HepG2 (cell line): Measurements from ENCODE around the gene BBS12. TPM values are rescaled to one million over a fixed set of nuclear protein-coding genes. Genes with fewer than 3 reads are reported as not detected.

Experiments used
- ATAC-seq: fragments of 200-7000 bp; cut with Tn5 transposase; 3 replicates; pipeline ENCODE4 v1.9.1; 2020; ENCODE audit warnings: mild to moderate bottlenecking, moderate library complexity
- BruUV-seq: library from RNA; stranded (reverse); fragments of 400-500 nt; replicated peaks from 2 replicates; lab custom pipeline; 2021; lab: Mats Ljungman, UMichigan
- CTCF ChIA-PET: fragments of 300-600 bp; formaldehyde crosslinking; extraction: SDS; loops from one replicate; lab custom pipeline; 2021; ENCODE audit warnings: low total read pairs, inconsistent platforms, low intra/inter-chr PET ratio; lab: Yijun Ruan, JAX
- POLR2A ChIA-PET: fragments of 350-600 bp; sonication (Branson Sonifier 250); formaldehyde crosslinking; loops from one replicate; lab custom pipeline; 2020; ENCODE audit warnings: antibody characterized with exemption, inconsistent platforms; lab: Yijun Ruan, JAX
- DNase-seq: peaks from one replicate; pipeline ENCODE4 v3.0.0-alpha.2; 2015; ENCODE audit warnings: low spot score
- FAIRE-seq: peaks from 3 replicates; lab custom pipeline; 2011; peaks lifted over from hg19 to GRCh38; lab: Jason Lieb, UNC
- H2AFZ ChIP-seq: one replicate; pipeline ENCODE4 v1.6.1; 2011; ENCODE audit warnings: low read length, inconsistent platforms
- H3K27ac ChIP-seq: fragments of 300-600 bp; 3 replicates; pipeline ENCODE4 v1.8.0; 2011; ENCODE audit warnings: mixed run types, mild to moderate bottlenecking, mixed read lengths, low read length, inconsistent platforms; ENCODE audit not compliant: insufficient read depth; ENCODE audit errors: extremely low read length
- H3K27me3 ChIP-seq, 2 experiments: fragments of 200-600 bp in 1 of 2; 2 replicates in 1 of 2; 3 replicates in 1 of 2; pipeline versions ENCODE4 v1.6.0 to v1.8.0; 2011; ENCODE audit warnings: low read length in 2 of 2, mild to moderate bottlenecking in 2 of 2, moderate library complexity in 2 of 2, inconsistent platforms in 1 of 2; ENCODE audit not compliant: insufficient read depth in 2 of 2, control insufficient read depth in 1 of 2
- H3K36me3 ChIP-seq, 2 experiments: fragments of 200-600 bp in 1 of 2; replicated peaks in 1 of 2; 2 replicates in 1 of 2; 3 replicates in 1 of 2; pipeline versions ENCODE4 v1.5.1 to v1.8.0; 2011; ENCODE audit warnings: low read length in 2 of 2, inconsistent platforms in 1 of 2; ENCODE audit not compliant: insufficient read depth in 2 of 2, control insufficient read depth in 1 of 2
- H3K4me1 ChIP-seq: 2 replicates; pipeline ENCODE4 v1.5.1; 2012; ENCODE audit warnings: low read length, inconsistent platforms; ENCODE audit not compliant: insufficient read depth
- H3K4me2 ChIP-seq: 2 replicates; pipeline ENCODE4 v1.6.0; 2011; ENCODE audit warnings: low read depth, low read length, inconsistent platforms
- H3K4me3 ChIP-seq, 3 experiments: fragments of 200-600 bp in 1 of 3; sonication (generic), shearing (Covaris generic) in 1 of 3; replicated peaks in 1 of 3; 2 replicates each; pipeline ENCODE4 v1.5.1; 2011 to 2016; ENCODE audit warnings: low read length in 3 of 3, inconsistent platforms in 2 of 3, low read depth in 2 of 3, mild to moderate bottlenecking in 2 of 3, control low read depth in 1 of 3, mixed read lengths in 1 of 3; ENCODE audit not compliant: insufficient read depth in 1 of 3
- H3K79me2 ChIP-seq: one replicate; pipeline ENCODE4 v1.6.1; 2011; ENCODE audit warnings: low read length, inconsistent platforms; ENCODE audit not compliant: insufficient read depth
- H3K9ac ChIP-seq: 2 replicates; pipeline ENCODE4 v1.6.0; 2011; ENCODE audit warnings: mild to moderate bottlenecking, low read depth, low read length, inconsistent platforms; ENCODE audit not compliant: insufficient read depth
- H3K9me3 ChIP-seq: 2 replicates; pipeline ENCODE4 v1.5.1; 2012; ENCODE audit warnings: mild to moderate bottlenecking, low read length
- H4K20me1 ChIP-seq: 2 replicates; pipeline ENCODE4 v1.6.0; 2011; ENCODE audit warnings: inconsistent platforms, mild to moderate bottlenecking, low read length, moderate library complexity; ENCODE audit not compliant: insufficient read depth
- CENPX ChIP-seq: sonication (generic); formaldehyde crosslinking; IDR thresholded peaks from 2 replicates; pipeline ENCODE4 v1.9.0; 2021; ENCODE audit warnings: mild to moderate bottlenecking, missing genetic modification reagents, moderate library complexity
- CREM ChIP-seq, 2 experiments: sonication (generic) in 1 of 2; formaldehyde crosslinking in 1 of 2; IDR thresholded peaks; 2 replicates each; pipeline versions ENCODE4 v1.4.0 to v1.6.1; 2016 to 2020; ENCODE audit warnings: antibody characterized with exemption in 1 of 2, mild to moderate bottlenecking in 1 of 2, missing genetic modification reagents in 1 of 2
- ETS1 ChIP-seq: sonication (generic); formaldehyde crosslinking; IDR thresholded peaks from 2 replicates; pipeline ENCODE4 v1.4.0; 2020; ENCODE audit warnings: missing genetic modification reagents
- HMG20A ChIP-seq: IDR thresholded peaks from 2 replicates; pipeline ENCODE4 v1.6.1; 2016; ENCODE audit warnings: borderline replicate concordance
- HOXA3 ChIP-seq: sonication (generic); formaldehyde crosslinking; IDR thresholded peaks from 2 replicates; pipeline ENCODE4 v1.5.0; 2020; ENCODE audit warnings: missing genetic modification reagents
- ISX ChIP-seq: sonication (generic); formaldehyde crosslinking; conservative IDR thresholded peaks from 2 replicates; pipeline ENCODE4 v1.5.0; 2020; ENCODE audit warnings: missing genetic modification reagents
- PITX1 ChIP-seq: sonication (generic); formaldehyde crosslinking; IDR thresholded peaks from 2 replicates; pipeline ENCODE4 v1.5.1; 2020; ENCODE audit warnings: mild to moderate bottlenecking, missing genetic modification reagents
- POLR2A ChIP-seq, 2 experiments: IDR thresholded peaks; 2 replicates each; pipeline ENCODE4 v1.6.1; 2011; ENCODE audit warnings: low read depth in 2 of 2, low read length in 2 of 2, mild to moderate bottlenecking in 1 of 2, moderate library complexity in 1 of 2; ENCODE audit not compliant: insufficient read depth in 1 of 2
- SIN3B ChIP-seq: fragments of 150-350 bp; IDR thresholded peaks from 2 replicates; pipeline ENCODE4 v1.6.1; 2014; ENCODE audit warnings: low read length
- SKIL ChIP-seq: sonication (generic); formaldehyde crosslinking; IDR thresholded peaks from 2 replicates; pipeline ENCODE4 v1.8.0; 2022; ENCODE audit warnings: missing genetic modification reagents, mild to moderate bottlenecking, moderate library complexity, borderline replicate concordance
- ZHX1 ChIP-seq: sonication (generic); formaldehyde crosslinking; IDR thresholded peaks from 2 replicates; pipeline ENCODE4 v1.8.1; 2022; ENCODE audit warnings: low read depth, mild to moderate bottlenecking, missing genetic modification reagents
- ZMAT5 ChIP-seq: sonication (generic); formaldehyde crosslinking; IDR thresholded peaks from 2 replicates; pipeline ENCODE4 v1.5.0; 2020; ENCODE audit warnings: mild to moderate bottlenecking, low read depth, missing genetic modification reagents, borderline replicate concordance
- ZNF572 ChIP-seq: sonication (generic); formaldehyde crosslinking; IDR thresholded peaks from 2 replicates; pipeline ENCODE4 v1.5.1; 2020; ENCODE audit warnings: mild to moderate bottlenecking, missing genetic modification reagents
- ZNF775 ChIP-seq: sonication (generic); formaldehyde crosslinking; IDR thresholded peaks from 2 replicates; pipeline ENCODE4 v1.4.0; 2020; ENCODE audit warnings: missing genetic modification reagents, mild to moderate bottlenecking, moderate library complexity, borderline replicate concordance
- WGBS: methylation state at CpG from one replicate; pipeline ENCODE4 v1.1.6; 2017; ENCODE audit warnings: low lambda C conversion rate; 5-methylcytosine and 5-hydroxymethylcytosine counted together
- in situ Hi-C: cut with HindIII; loops from 2 replicates; pipeline ENCODE4 v1.10.0; 2017; ENCODE audit warnings: low pct_unique_long_range_greater_than_20kb; ENCODE audit not compliant: extremely low pct_ligation_motif_present
- intact Hi-C: fragments of 100-400 bp; cut with micrococcal nuclease; formaldehyde crosslinking; loops from one replicate; pipeline ENCODE4 v1.10.0; 2022; ENCODE audit not compliant: unreplicated experiment
- polyA plus RNA-seq, 8 experiments: library from polyadenylated mRNA; depleted of rRNA in 3 of 8; stranded (reverse) in 7 of 8; unstranded in 1 of 8; fragments of >200 nt; fragmentation: Illumina TruSeq in 4 of 8; extraction: Trizol in 4 of 8; gene quantifications; 2 replicates each; pipeline versions ENCODE4 v1.2.1 to v1.2.3, GENCODE V29; 2011 to 2016; ENCODE audit warnings: low read depth in 4 of 8, missing spikeins in 1 of 8, mixed read lengths in 1 of 8; ENCODE audit not compliant: insufficient read depth in 1 of 8
- total RNA-seq, 5 experiments: library from RNA; depleted of rRNA; stranded (reverse); fragments of >200 nt; fragmentation: Illumina TruSeq; extraction: Trizol; gene quantifications; 2 replicates each; pipeline ENCODE4 v1.2.3, GENCODE V29; 2016; ENCODE audit warnings: low read depth in 1 of 5

BBS12 gene
- total and polyA plus RNA-seq, 2 of the 13 experiments (the other 11 are each of a cell fraction or from before 2014, with no cell fraction given) = 0.32 to 1.7 TPM

GRCh38 chr4:122788935-122789334, 56.4 kb downstream of the BBS12 start:
- 69% methylated on average over 4 of the region's 4 CpGs for WGBS
- no peak overlapping the region for H2AFZ ChIP-seq
- POLR2A ChIA-PET = no interaction called here

GRCh38 chr4:122793811-122794210, 61.3 kb downstream of the BBS12 start:
- no peak for TF ChIP-seq SIN3B
- no peak for TF ChIP-seq PITX1
- TF ChIP-seq HMG20A (CRISPR knock-in tag) = no peak
- no peak for TF ChIP-seq HOXA3
- no peak for TF ChIP-seq ETS1 (CRISPR knock-in tag)
- no peak for TF ChIP-seq ZMAT5 (CRISPR knock-in tag)
- TF ChIP-seq SKIL (CRISPR knock-in tag) = no peak
- no peak for TF ChIP-seq ZNF775 (CRISPR knock-in tag)
- TF ChIP-seq ZHX1 (CRISPR knock-in tag) = no peak
- Histone ChIP-seq H3K4me3 (no peak overlapping the region), H3K79me2 (no peaks in the 10 kb centered on the region), H4K20me1 (no peaks in the 10 kb centered on the region), H3K27me3 (no peaks in the 10 kb centered on the region), H3K27ac (no peak overlapping the region), H3K9me3 (no peaks in the 10 kb centered on the region), H3K36me3 (no peaks in the 10 kb centered on the region), H3K9ac (no peak overlapping the region), H3K4me1 (peaks cover 10% of the 10 kb centered on the region), H2AFZ (no peak overlapping the region), H3K4me2 (no peak overlapping the region)
- DNase-seq (no peak), FAIRE-seq (no peak), ATAC-seq (no peak)
- no TSS peak for BruUV-seq
- in situ Hi-C loops = no loop called here
- CTCF ChIA-PET = no interaction called here
- intact Hi-C loops = no loop called here
- POLR2A ChIA-PET = no interaction called here

More at GRCh38 chr4:122788935-122789334, 56.4 kb downstream of the BBS12 start:
- TF ChIP-seq ZNF572 (CRISPR knock-in tag) (no peak), POLR2A (IDR thresholded peaks at IDR 0.05; ENCODE audit: insufficient read depth in 1 of 2, low read depth in 2 of 2, low read length in 2 of 2) (no peak), CREM (IDR thresholded peaks at IDR 0.05) (no peak), CREM (CRISPR knock-in tag; IDR thresholded peaks at IDR 0.05) (no peak), ISX (CRISPR knock-in tag) (no peak), CENPX (CRISPR knock-in tag) (no peak)
- H3K27ac ChIP-seq = no peak overlapping the region
- H3K9ac ChIP-seq = no peak overlapping the region
- DNase-seq = no peak
- H3K4me1 ChIP-seq = peaks cover 3% of the 10 kb centered on the region
- H4K20me1 ChIP-seq = no peaks in the 10 kb centered on the region
- BruUV-seq = no TSS peak
- no peak for FAIRE-seq
- in situ Hi-C loops = no loop called here
- no peaks in the 10 kb centered on the region for H3K36me3 ChIP-seq
- no peak overlapping the region for H3K4me3 ChIP-seq
- no peak for ATAC-seq
- no peaks in the 10 kb centered on the region for H3K9me3 ChIP-seq
- CTCF ChIA-PET = no interaction called here
- no peak overlapping the region for H3K4me2 ChIP-seq
- intact Hi-C loops = no loop called here
- no peaks in the 10 kb centered on the region for H3K27me3 ChIP-seq
- H3K79me2 ChIP-seq = no peaks in the 10 kb centered on the region
